ENCODE results near the gene TTC28.
"Not testable (repeated sequence)": the region's sequence is repeated elsewhere in the genome, so short reads cannot be mapped to it uniquely, and the experiment has no call there.

The TTC28 gene

DNA sequence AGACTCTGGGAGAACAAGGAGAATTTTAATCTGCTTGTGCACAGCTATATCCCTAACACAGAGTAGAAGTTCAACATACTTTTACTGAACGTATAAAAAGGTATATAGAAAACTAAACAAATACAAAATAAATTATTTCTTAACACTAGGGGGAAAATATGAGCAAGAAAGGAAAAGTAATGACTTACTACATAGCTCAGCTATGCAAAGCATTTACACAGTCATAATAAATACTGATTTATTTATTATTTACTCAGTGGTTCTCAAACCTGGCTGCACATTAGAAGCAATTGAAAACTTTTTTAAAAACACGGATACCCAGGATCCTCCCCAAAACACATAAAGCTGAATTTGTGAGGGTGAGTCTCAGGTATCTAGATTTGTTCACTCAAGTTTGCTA, 182.5 kb downstream of the TTC28 start:
- DNase-seq (ENCODE audit: low read depth, low spot score): no peak
- H3K9ac ChIP-seq (ENCODE audit: insufficient read length, low read depth): no peak overlapping the region
- no peaks in the 10 kb centered on the region for H3K27me3 ChIP-seq (ENCODE audit: insufficient read depth, insufficient read length)
- H3K9me3 ChIP-seq (ENCODE audit: insufficient read depth, low read length): no peaks in the 10 kb centered on the region
- no peaks in the 10 kb centered on the region for H3K4me1 ChIP-seq (ENCODE audit: insufficient read depth, insufficient read length)
- H3K4me3 ChIP-seq (ENCODE audit: insufficient read length, low read depth): no peak overlapping the region
- no peaks in the 10 kb centered on the region for H3K36me3 ChIP-seq (ENCODE audit: insufficient read depth, insufficient read length, low read length)
- no peak for TF ChIP-seq YY1 (IDR thresholded peaks at IDR 0.05; ENCODE audit: insufficient read depth, insufficient read length)
- TF ChIP-seq SUZ12 (IDR thresholded peaks at IDR 0.05; ENCODE audit: extremely low read depth, insufficient read depth, insufficient read length): no peak
- TF ChIP-seq ZNF274 (IDR thresholded peaks at IDR 0.05; ENCODE audit: low read depth, low read length): no peak

DNA sequence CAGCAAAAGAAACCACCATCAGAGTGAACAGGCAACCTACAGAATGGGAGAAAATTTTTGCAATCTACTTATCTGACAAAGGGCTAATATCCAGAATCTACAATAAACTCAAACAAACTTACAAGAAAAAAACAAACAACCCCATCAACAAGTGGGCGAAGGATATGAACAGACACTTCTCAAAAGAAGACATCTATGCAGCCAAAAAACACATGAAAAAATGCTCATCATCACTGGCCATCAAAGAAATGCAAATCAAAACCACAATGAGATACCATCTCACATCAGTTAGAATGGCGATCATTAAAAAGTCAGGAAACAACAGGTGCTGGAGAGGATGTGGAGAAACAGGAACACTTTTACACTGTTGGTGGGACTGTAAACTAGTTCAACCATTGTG, 188.4 kb downstream of the TTC28 start:
- H3K9me3 ChIP-seq (ENCODE audit: insufficient read depth, low read length); DNase-seq (ENCODE audit: low read depth, low spot score); H3K4me1 ChIP-seq (ENCODE audit: insufficient read depth, insufficient read length); H3K4me3 ChIP-seq (ENCODE audit: insufficient read length, low read depth); H3K27me3 ChIP-seq (ENCODE audit: insufficient read depth, insufficient read length); H3K36me3 ChIP-seq (ENCODE audit: insufficient read depth, insufficient read length, low read length); H3K9ac ChIP-seq (ENCODE audit: insufficient read length, low read depth): not testable (repeated sequence)

DNA sequence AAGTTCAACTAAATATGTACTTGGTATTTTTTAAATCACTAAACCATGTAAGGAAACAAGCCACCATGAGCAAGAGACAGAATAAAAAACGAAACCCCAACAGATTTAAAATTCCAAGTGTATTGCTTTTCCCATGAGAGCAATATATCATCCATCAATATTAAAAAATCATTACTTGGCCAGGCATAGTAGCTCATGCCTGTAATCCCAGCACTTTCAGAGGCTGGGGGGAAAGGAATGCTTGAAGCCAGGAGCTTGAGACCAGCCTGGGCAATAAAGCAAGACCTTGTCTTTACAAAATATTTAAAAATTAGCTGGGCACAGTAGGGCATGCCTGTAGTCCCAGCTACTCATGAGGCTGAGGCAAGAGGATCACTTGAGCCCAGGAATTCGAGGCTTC, 190.8 kb downstream of the TTC28 start:
- no peak overlapping the region for H3K9ac ChIP-seq (ENCODE audit: insufficient read length, low read depth)
- no peak for DNase-seq (ENCODE audit: low read depth, low spot score)
- H3K4me1 ChIP-seq (ENCODE audit: insufficient read depth, insufficient read length): no peaks in the 10 kb centered on the region
- H3K27me3 ChIP-seq (ENCODE audit: insufficient read depth, insufficient read length): no peaks in the 10 kb centered on the region
- TF ChIP-seq ZNF274 (IDR thresholded peaks at IDR 0.05; ENCODE audit: low read depth, low read length) (no peak), SUZ12 (IDR thresholded peaks at IDR 0.05; ENCODE audit: extremely low read depth, insufficient read depth, insufficient read length) (no peak), YY1 (IDR thresholded peaks at IDR 0.05; ENCODE audit: insufficient read depth, insufficient read length) (no peak)
- H3K36me3 ChIP-seq (ENCODE audit: insufficient read depth, insufficient read length, low read length): no peaks in the 10 kb centered on the region
- no peak overlapping the region for H3K4me3 ChIP-seq (ENCODE audit: insufficient read length, low read depth)
- no peaks in the 10 kb centered on the region for H3K9me3 ChIP-seq (ENCODE audit: insufficient read depth, low read length)

DNA sequence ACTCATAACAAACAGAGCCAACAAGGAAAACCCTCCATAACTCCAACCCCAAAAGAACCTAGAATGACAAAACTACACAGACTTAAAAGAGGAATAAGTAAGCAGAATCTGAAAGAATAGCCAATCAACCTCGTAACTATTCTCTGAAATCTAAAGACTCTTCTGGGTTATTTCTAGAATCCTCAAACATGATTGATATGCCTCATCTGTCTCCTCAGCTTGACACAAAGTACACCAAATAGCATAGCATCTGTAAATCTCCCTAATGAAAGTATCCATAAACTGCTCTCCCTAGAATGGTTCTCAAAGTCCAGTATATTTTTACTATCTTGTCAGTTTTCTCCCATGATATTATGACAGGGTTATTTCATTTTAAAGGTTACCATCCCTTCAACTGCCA, 195.0 kb downstream of the TTC28 start:
- no peaks in the 10 kb centered on the region for H3K9me3 ChIP-seq (ENCODE audit: insufficient read depth, low read length)
- no peaks in the 10 kb centered on the region for H3K27me3 ChIP-seq (ENCODE audit: insufficient read depth, insufficient read length)
- H3K9ac ChIP-seq (ENCODE audit: insufficient read length, low read depth): no peak overlapping the region
- DNase-seq (ENCODE audit: low read depth, low spot score): no peak
- H3K4me1 ChIP-seq (ENCODE audit: insufficient read depth, insufficient read length): no peaks in the 10 kb centered on the region
- H3K36me3 ChIP-seq (ENCODE audit: insufficient read depth, insufficient read length, low read length): no peaks in the 10 kb centered on the region
- TF ChIP-seq YY1 (IDR thresholded peaks at IDR 0.05; ENCODE audit: insufficient read depth, insufficient read length) (no peak), SUZ12 (IDR thresholded peaks at IDR 0.05; ENCODE audit: extremely low read depth, insufficient read depth, insufficient read length) (no peak), ZNF274 (IDR thresholded peaks at IDR 0.05; ENCODE audit: low read depth, low read length) (no peak)
- H3K4me3 ChIP-seq (ENCODE audit: insufficient read length, low read depth): no peak overlapping the region

DNA sequence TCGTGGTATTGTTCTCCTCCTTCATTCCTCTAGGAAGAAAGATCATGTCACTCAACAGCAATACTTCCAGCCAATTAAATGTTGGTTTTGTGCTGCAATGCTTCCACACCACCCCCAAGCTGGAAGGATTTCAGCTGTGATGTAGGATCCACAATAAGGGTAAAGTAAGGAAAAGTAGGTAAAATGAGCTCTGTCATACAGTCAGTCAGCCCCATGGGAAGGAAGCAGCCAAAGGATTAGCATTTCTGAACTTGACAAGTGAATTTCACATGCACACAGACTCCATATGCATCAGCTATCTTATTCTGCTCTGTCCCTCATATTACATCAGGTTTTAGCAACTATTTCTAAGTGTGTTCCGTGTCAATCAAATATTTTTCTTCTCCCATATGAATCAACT, 197.9 kb downstream of the TTC28 start:
- Histone ChIP-seq H3K4me1 (ENCODE audit: insufficient read depth, insufficient read length) (no peaks in the 10 kb centered on the region), H3K9ac (ENCODE audit: insufficient read length, low read depth) (no peak overlapping the region), H3K27me3 (ENCODE audit: insufficient read depth, insufficient read length) (no peaks in the 10 kb centered on the region), H3K4me3 (ENCODE audit: insufficient read length, low read depth) (no peak overlapping the region), H3K9me3 (ENCODE audit: insufficient read depth, low read length) (no peaks in the 10 kb centered on the region), H3K36me3 (ENCODE audit: insufficient read depth, insufficient read length, low read length) (no peaks in the 10 kb centered on the region)
- DNase-seq (ENCODE audit: low read depth, low spot score): no peak
- TF ChIP-seq ZNF274 (IDR thresholded peaks at IDR 0.05; ENCODE audit: low read depth, low read length): no peak
- TF ChIP-seq YY1 (IDR thresholded peaks at IDR 0.05; ENCODE audit: insufficient read depth, insufficient read length): no peak
- no peak for TF ChIP-seq SUZ12 (IDR thresholded peaks at IDR 0.05; ENCODE audit: extremely low read depth, insufficient read depth, insufficient read length)

DNA sequence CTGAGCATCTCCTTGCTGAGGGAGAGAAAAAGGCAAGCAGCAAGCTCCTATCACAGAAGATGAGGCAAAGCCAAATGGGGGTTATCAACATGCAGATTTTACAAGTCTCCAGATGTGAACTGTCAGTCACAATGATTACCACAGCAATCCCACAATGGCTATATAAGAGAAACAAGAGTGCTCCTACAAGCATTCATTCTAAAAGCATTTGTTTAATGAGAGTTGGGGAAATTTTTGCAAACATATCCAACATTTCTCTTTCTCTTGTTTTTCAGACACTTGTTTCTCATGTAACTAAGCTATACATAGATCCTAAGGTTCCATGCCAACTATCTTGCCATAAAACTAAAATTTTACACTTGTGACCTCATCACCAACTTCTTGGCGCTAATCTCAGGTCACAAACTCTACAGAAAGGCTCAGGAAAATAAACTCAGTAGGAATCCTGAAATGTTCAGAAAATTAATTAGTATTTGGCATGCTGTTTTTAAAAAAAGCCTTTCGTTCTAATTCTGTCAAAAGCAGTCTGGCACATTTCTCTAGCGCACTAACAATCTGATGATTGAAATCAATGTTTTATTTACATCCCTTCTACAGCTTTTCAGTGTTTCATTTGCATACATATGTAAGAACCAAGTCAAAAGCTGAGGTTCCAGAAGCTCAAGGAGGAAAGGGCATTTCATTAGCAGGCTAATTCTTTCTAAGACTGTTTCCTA, 199.5 kb downstream of the TTC28 start:
- no peak overlapping the region for H3K4me3 ChIP-seq (ENCODE audit: insufficient read length, low read depth)
- H3K9me3 ChIP-seq (ENCODE audit: insufficient read depth, low read length): no peaks in the 10 kb centered on the region
- no peak overlapping the region for H3K9ac ChIP-seq (ENCODE audit: insufficient read length, low read depth)
- no peaks in the 10 kb centered on the region for H3K27me3 ChIP-seq (ENCODE audit: insufficient read depth, insufficient read length)
- no peaks in the 10 kb centered on the region for H3K4me1 ChIP-seq (ENCODE audit: insufficient read depth, insufficient read length)
- TF ChIP-seq SUZ12 (IDR thresholded peaks at IDR 0.05; ENCODE audit: extremely low read depth, insufficient read depth, insufficient read length) (no peak), YY1 (IDR thresholded peaks at IDR 0.05; ENCODE audit: insufficient read depth, insufficient read length) (no peak), ZNF274 (IDR thresholded peaks at IDR 0.05; ENCODE audit: low read depth, low read length) (no peak)
- no peaks in the 10 kb centered on the region for H3K36me3 ChIP-seq (ENCODE audit: insufficient read depth, insufficient read length, low read length)
- DNase-seq (ENCODE audit: low read depth, low spot score): no peak

DNA sequence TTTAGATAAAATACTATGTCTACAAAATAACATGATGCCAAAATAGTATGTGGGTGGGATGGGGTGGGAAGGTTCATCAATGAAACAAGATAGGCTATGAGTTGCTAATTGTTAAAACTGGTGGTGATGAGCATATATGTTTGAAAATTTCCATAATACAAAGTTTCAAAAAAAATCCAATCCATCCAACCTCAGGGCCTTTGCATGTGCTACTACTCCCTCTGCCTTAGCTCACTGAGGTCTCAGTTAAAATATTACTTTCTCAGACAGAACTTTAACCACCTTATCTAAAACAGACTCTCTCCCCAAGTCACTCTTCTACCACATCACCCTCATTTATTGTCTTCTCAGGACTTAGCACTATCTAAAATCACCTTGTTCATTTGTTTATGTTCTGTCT, 201.1 kb downstream of the TTC28 start:
- DNase-seq (ENCODE audit: low read depth, low spot score): no peak
- no peaks in the 10 kb centered on the region for H3K9me3 ChIP-seq (ENCODE audit: insufficient read depth, low read length)
- H3K4me3 ChIP-seq (ENCODE audit: insufficient read length, low read depth): no peak overlapping the region
- TF ChIP-seq SUZ12 (IDR thresholded peaks at IDR 0.05; ENCODE audit: extremely low read depth, insufficient read depth, insufficient read length) (no peak), ZNF274 (IDR thresholded peaks at IDR 0.05; ENCODE audit: low read depth, low read length) (no peak), YY1 (IDR thresholded peaks at IDR 0.05; ENCODE audit: insufficient read depth, insufficient read length) (no peak)
- no peaks in the 10 kb centered on the region for H3K27me3 ChIP-seq (ENCODE audit: insufficient read depth, insufficient read length)
- no peaks in the 10 kb centered on the region for H3K36me3 ChIP-seq (ENCODE audit: insufficient read depth, insufficient read length, low read length)
- no peaks in the 10 kb centered on the region for H3K4me1 ChIP-seq (ENCODE audit: insufficient read depth, insufficient read length)
- no peak overlapping the region for H3K9ac ChIP-seq (ENCODE audit: insufficient read length, low read depth)
